NCI-H524 treated with DMSO at 0.1 percent for 48 hours (cell line): ENCODE data around the gene STAT5B.

Experiments
- DNase-seq: peaks from one replicate; lab custom pipeline; 2025; lab: John Stamatoyannopoulos, UW

Gene STAT5B

GRCh38 chr17:42178817-42179216, 97.4 kb downstream of the STAT5B start:
- no peak for DNase-seq

GRCh38 chr17:42177684-42178083, 98.5 kb downstream of the STAT5B start:
- no peak for DNase-seq

GRCh38 chr17:42174126-42174783, 101.9 kb downstream of the STAT5B start:
- DNase-seq: no peak

GRCh38 chr17:42171831-42172230, 104.4 kb downstream of the STAT5B start:
- no peak for DNase-seq

- DNase-seq: no peak
Measured at GRCh38 chr17:42169351-42169750, 106.8 kb downstream of the STAT5B start.

- no peak for DNase-seq
Measured at GRCh38 chr17:42167807-42168206, 108.4 kb downstream of the STAT5B start.

- no peak for DNase-seq
Measured at GRCh38 chr17:42166196-42166763, 109.9 kb downstream of the STAT5B start.

- DNase-seq: no peak
Measured at GRCh38 chr17:42165751-42166150, 110.4 kb downstream of the STAT5B start.

- DNase-seq: no peak
Measured at GRCh38 chr17:42163696-42164407, 112.3 kb downstream of the STAT5B start.

- no peak for DNase-seq
Measured at GRCh38 chr17:42163113-42163512, 113.1 kb downstream of the STAT5B start.

GRCh38 chr17:42160531-42160910, 115.7 kb downstream of the STAT5B start:
- no peak for DNase-seq

GRCh38 chr17:42159796-42160530, 116.2 kb downstream of the STAT5B start:
- DNase-seq: no peak

- no peak for DNase-seq
Measured at GRCh38 chr17:42155614-42156045, 120.6 kb downstream of the STAT5B start.

- DNase-seq: no peak
Measured at GRCh38 chr17:42153919-42154742, 122.1 kb downstream of the STAT5B start.
